H1 (cell line): ENCODE measurements around the gene NUPR1.

Experiments used
- CREB1 ChIP-seq: IDR thresholded peaks from 2 replicates; pipeline ENCODE4 v1.6.1; 2012; ENCODE audit warnings: inconsistent platforms
- CTCF ChIP-seq, 3 experiments: IDR thresholded peaks; 1 replicate in 2 of 3; 2 replicates in 1 of 3; pipeline versions ENCODE4 v1.5.1 to v1.6.1; 2011; ENCODE audit warnings: low read length in 3 of 3, mild to moderate bottlenecking in 3 of 3, inconsistent platforms in 2 of 3, low read depth in 1 of 3, moderate library complexity in 1 of 3; ENCODE audit not compliant: insufficient read depth in 1 of 3; ENCODE audit errors: control extremely low read depth in 1 of 3
- EZH2 ChIP-seq: fragments of 200-600 bp; sonication (generic); IDR thresholded peaks from 2 replicates; pipeline ENCODE4 v1.7.1; 2012; ENCODE audit warnings: low read depth, mild to moderate bottlenecking, moderate library complexity, low read length, inconsistent platforms; ENCODE audit not compliant: severe bottlenecking
- NRF1 ChIP-seq: IDR thresholded peaks from 2 replicates; pipeline ENCODE4 v1.6.1; 2011; ENCODE audit warnings: mild to moderate bottlenecking, low read depth, low read length, improper control_type of control experiment
- POLR2AphosphoS5 ChIP-seq: IDR thresholded peaks from 2 replicates; pipeline ENCODE4 v1.6.1; 2011; ENCODE audit warnings: low read depth, low read length
- RFX5 ChIP-seq: IDR thresholded peaks from 2 replicates; pipeline ENCODE4 v1.6.1; 2011; ENCODE audit warnings: low read depth, low read length, improper control_type of control experiment, borderline replicate concordance
- SP1 ChIP-seq: IDR thresholded peaks from 2 replicates; pipeline ENCODE4 v1.6.1; 2011; ENCODE audit warnings: low read depth, low read length
- YY1 ChIP-seq: IDR thresholded peaks from 2 replicates; pipeline ENCODE4 v1.6.1; 2011; ENCODE audit warnings: low read depth, mild to moderate bottlenecking, low read length

GRCh38 chr16:28513484-28514181 is 25.1 kb downstream of the NUPR1 start:
- TF ChIP-seq POLR2AphosphoS5 (no peak), CTCF (IDR thresholded peaks at IDR 0.05; ENCODE audit: control extremely low read depth in 1 of 3, insufficient read depth in 1 of 3, low read depth in 1 of 3, low read length in 3 of 3) (no peak), NRF1 (no peak), CREB1 (no peak), RFX5 (no peak), SP1 (no peak), YY1 (no peak), EZH2 (no peak)
